Keratinocyte (primary cell): Measurements from ENCODE around the gene PLXDC1. TPM values are rescaled to one million over a fixed set of nuclear protein-coding genes. Genes with fewer than 3 reads are reported as not detected.

Experiments
- DNase-seq: peaks from one replicate; pipeline ENCODE4 v3.0.0-alpha.2; 2011; ENCODE audit warnings: low read depth, missing footprints, low spot score
- FAIRE-seq: peaks from 2 replicates; lab custom pipeline; 2011; peaks lifted over from hg19 to GRCh38; lab: Jason Lieb, UNC
- H2AFZ ChIP-seq: 2 replicates; pipeline ENCODE4 v1.6.0; 2012; ENCODE audit warnings: low read length, control low read depth, inconsistent platforms; ENCODE audit not compliant: control insufficient read depth
- H3K27ac ChIP-seq: 2 replicates; pipeline ENCODE4 v1.5.1; 2011; ENCODE audit warnings: low read length; ENCODE audit not compliant: control insufficient read depth, insufficient read depth
- H3K27me3 ChIP-seq: 3 replicates; pipeline ENCODE4 v1.6.0; 2011; ENCODE audit warnings: low read length; ENCODE audit not compliant: control insufficient read depth, insufficient read depth; ENCODE audit errors: extremely low read depth
- H3K36me3 ChIP-seq, 2 experiments: 2 replicates in 1 of 2; 3 replicates in 1 of 2; pipeline ENCODE4 v1.5.1; 2011; ENCODE audit warnings: low read length in 2 of 2, mild to moderate bottlenecking in 1 of 2; ENCODE audit not compliant: control insufficient read depth in 2 of 2, insufficient read depth in 2 of 2; ENCODE audit errors: extremely low read depth in 1 of 2
- H3K4me1 ChIP-seq: 3 replicates; pipeline ENCODE4 v1.5.1; 2011; ENCODE audit warnings: low read length; ENCODE audit not compliant: control insufficient read depth, insufficient read depth; ENCODE audit errors: extremely low read depth
- H3K4me2 ChIP-seq: 3 replicates; pipeline ENCODE4 v1.6.0; 2011; ENCODE audit warnings: low read depth, low read length; ENCODE audit not compliant: control insufficient read depth, insufficient read depth; ENCODE audit errors: extremely low read depth
- H3K4me3 ChIP-seq, 3 experiments: fragments of 200-600 bp in 1 of 3; sonication (generic) in 1 of 3; 2 replicates in 2 of 3; 3 replicates in 1 of 3; pipeline ENCODE4 v1.5.1; 2011 to 2016; ENCODE audit warnings: low read length in 3 of 3, mild to moderate bottlenecking in 3 of 3, control low read depth in 2 of 3, inconsistent platforms in 1 of 3, low read depth in 1 of 3, mixed read lengths in 1 of 3, mixed run types in 1 of 3, moderate library complexity in 1 of 3; ENCODE audit not compliant: control insufficient read depth in 2 of 3, insufficient read depth in 2 of 3; ENCODE audit errors: extremely low read depth in 1 of 3
- H3K79me2 ChIP-seq: 2 replicates; pipeline ENCODE4 v1.6.0; 2012; ENCODE audit warnings: low read length; ENCODE audit not compliant: control insufficient read depth, insufficient read depth
- H3K9ac ChIP-seq: 3 replicates; pipeline ENCODE4 v1.6.0; 2011; ENCODE audit warnings: low read length; ENCODE audit not compliant: control insufficient read depth, insufficient read depth; ENCODE audit errors: extremely low read depth
- H3K9me1 ChIP-seq: 3 replicates; pipeline ENCODE4 v1.6.0; 2011; ENCODE audit warnings: low read length; ENCODE audit not compliant: control insufficient read depth, insufficient read depth; ENCODE audit errors: extremely low read depth
- H3K9me3 ChIP-seq: 2 replicates; pipeline ENCODE4 v1.5.1; 2012; ENCODE audit warnings: low read depth, low read length; ENCODE audit not compliant: control insufficient read depth
- H4K20me1 ChIP-seq: 3 replicates; pipeline ENCODE4 v1.6.0; 2011; ENCODE audit warnings: low read length; ENCODE audit not compliant: control insufficient read depth, insufficient read depth; ENCODE audit errors: extremely low read depth
- EZH2 ChIP-seq: IDR thresholded peaks from one replicate; pipeline ENCODE4 v1.6.1; 2012; ENCODE audit warnings: inconsistent platforms, mild to moderate bottlenecking, low read length, moderate library complexity
- dilution Hi-C: fragments of 300-500 bp; cut with MboI; formaldehyde crosslinking; loops from one replicate; pipeline ENCODE4 v1.7.0; 2020; ENCODE audit warnings: low sequenced_read_pairs; ENCODE audit not compliant: extremely low pct_ligation_motif_present
- polyA plus RNA-seq, 5 experiments: library from polyadenylated mRNA; depleted of rRNA in 3 of 5; stranded (reverse) in 3 of 5; stranded (forward) in 1 of 5; unstranded in 1 of 5; fragments of >200 nt; gene quantifications; 1 replicate in 1 of 5; 2 replicates in 3 of 5; 3 replicates in 1 of 5; pipeline versions ENCODE4 v1.2.1 to v1.2.3, GENCODE V29; 2011 to 2012; ENCODE audit warnings: missing spikeins in 2 of 5, low read depth in 1 of 5, low replicate concordance in 1 of 5
- TF ChIP-seq, protein P1 (sequence below), 3 experiments: IDR thresholded peaks in 1 of 3; conservative IDR thresholded peaks in 1 of 3; optimal IDR thresholded peaks in 1 of 3; 2 replicates in 2 of 3; 3 replicates in 1 of 3; pipeline versions ENCODE3 to v1.5.1; 2011; ENCODE audit warnings: low read length in 3 of 3, mild to moderate bottlenecking in 3 of 3, moderate library complexity in 2 of 3, control low read depth in 1 of 3, inconsistent platforms in 1 of 3; ENCODE audit not compliant: insufficient read depth in 2 of 3; ENCODE audit errors: extremely low read depth in 1 of 3

The PLXDC1 gene
- polyA plus RNA-seq, 1 donor (not counting 4 experiments of a cell fraction or from before 2014, with no cell fraction given): 0.35 TPM

- FAIRE-seq: no peak
- H3K79me2 ChIP-seq: no peaks in the 10 kb centered on the region
- dilution Hi-C loops: no loop called here
These were observed 10.1 kb downstream of the PLXDC1 start for GRCh38 chr17:39141294-39141693.

GRCh38 chr17:39139561-39139960, 11.9 kb downstream of the PLXDC1 start:
- DNase-seq (no peak), FAIRE-seq (no peak)
- H3K27me3 ChIP-seq: no peaks in the 10 kb centered on the region
- peak overlapping the region; percentile 52 for H3K27ac ChIP-seq
- peak overlapping the region; percentile 65 for H3K9ac ChIP-seq
- H3K9me3 ChIP-seq: no peaks in the 10 kb centered on the region
- H3K9me1 ChIP-seq: no peaks in the 10 kb centered on the region
- no peaks in the 10 kb centered on the region for H4K20me1 ChIP-seq
- no peaks in the 10 kb centered on the region for H3K36me3 ChIP-seq
- peak overlapping the region; percentile 68 for H3K4me2 ChIP-seq
- H2AFZ ChIP-seq: no peak overlapping the region
- no peak for TF ChIP-seq EZH2
- no peaks in the 10 kb centered on the region for H3K79me2 ChIP-seq
- dilution Hi-C loops: no loop called here
- H3K4me1 ChIP-seq: peaks cover 27% of the 10 kb centered on the region
- H3K4me3 ChIP-seq: no peak overlapping the region

More at GRCh38 chr17:39141294-39141693, 10.1 kb downstream of the PLXDC1 start:
- Histone ChIP-seq H3K4me2 (no peak overlapping the region), H3K4me3 (no peak overlapping the region), H3K4me1 (peaks cover 34% of the 10 kb centered on the region), H3K27me3 (peaks cover 4% of the 10 kb centered on the region), H4K20me1 (no peaks in the 10 kb centered on the region), H3K9ac (no peak overlapping the region), H3K9me3 (no peaks in the 10 kb centered on the region), H2AFZ (no peak overlapping the region), H3K36me3 (no peaks in the 10 kb centered on the region), H3K27ac (no peak overlapping the region), H3K9me1 (no peaks in the 10 kb centered on the region)
- DNase-seq: no peak
- TF ChIP-seq, protein P1, sequence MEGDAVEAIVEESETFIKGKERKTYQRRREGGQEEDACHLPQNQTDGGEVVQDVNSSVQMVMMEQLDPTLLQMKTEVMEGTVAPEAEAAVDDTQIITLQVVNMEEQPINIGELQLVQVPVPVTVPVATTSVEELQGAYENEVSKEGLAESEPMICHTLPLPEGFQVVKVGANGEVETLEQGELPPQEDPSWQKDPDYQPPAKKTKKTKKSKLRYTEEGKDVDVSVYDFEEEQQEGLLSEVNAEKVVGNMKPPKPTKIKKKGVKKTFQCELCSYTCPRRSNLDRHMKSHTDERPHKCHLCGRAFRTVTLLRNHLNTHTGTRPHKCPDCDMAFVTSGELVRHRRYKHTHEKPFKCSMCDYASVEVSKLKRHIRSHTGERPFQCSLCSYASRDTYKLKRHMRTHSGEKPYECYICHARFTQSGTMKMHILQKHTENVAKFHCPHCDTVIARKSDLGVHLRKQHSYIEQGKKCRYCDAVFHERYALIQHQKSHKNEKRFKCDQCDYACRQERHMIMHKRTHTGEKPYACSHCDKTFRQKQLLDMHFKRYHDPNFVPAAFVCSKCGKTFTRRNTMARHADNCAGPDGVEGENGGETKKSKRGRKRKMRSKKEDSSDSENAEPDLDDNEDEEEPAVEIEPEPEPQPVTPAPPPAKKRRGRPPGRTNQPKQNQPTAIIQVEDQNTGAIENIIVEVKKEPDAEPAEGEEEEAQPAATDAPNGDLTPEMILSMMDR (optimal IDR thresholded peaks at IDR 0.05 in 1 of 3, IDR thresholded peaks at IDR 0.05 in 1 of 3, conservative IDR thresholded peaks at IDR 0.05 in 1 of 3; ENCODE audit: extremely low read depth in 1 of 3, insufficient read depth in 2 of 3, low read length in 3 of 3): no peak
- TF ChIP-seq EZH2: no peak

GRCh38 chr17:39139161-39139511, 12.3 kb downstream of the PLXDC1 start:
- peak; percentile 88 for FAIRE-seq

More at GRCh38 chr17:39139161-39139511, 12.3 kb downstream of the PLXDC1 start:
- TF ChIP-seq, protein P1 (optimal IDR thresholded peaks at IDR 0.05 in 1 of 3, IDR thresholded peaks at IDR 0.05 in 1 of 3, conservative IDR thresholded peaks at IDR 0.05 in 1 of 3; ENCODE audit: extremely low read depth in 1 of 3, insufficient read depth in 2 of 3, low read length in 3 of 3): no peak
- TF ChIP-seq EZH2: no peak
- Histone ChIP-seq H3K36me3 (no peaks in the 10 kb centered on the region), H3K9me1 (no peaks in the 10 kb centered on the region), H3K79me2 (no peaks in the 10 kb centered on the region), H2AFZ (peak overlapping the region; percentile 59), H3K4me1 (peaks cover 23% of the 10 kb centered on the region), H3K27me3 (no peaks in the 10 kb centered on the region), H3K27ac (peak overlapping the region; percentile 52), H3K4me3 (peak overlapping the region in 2 of 3 experiments; percentile 16 to 21), H3K9me3 (no peaks in the 10 kb centered on the region), H3K4me2 (peak overlapping the region; percentile 68), H4K20me1 (no peaks in the 10 kb centered on the region), H3K9ac (peak overlapping the region; percentile 65)
- dilution Hi-C loops: no loop called here
- DNase-seq: peak; percentile 59
